Stimulated activated CD4-positive, alpha-beta T cell treated with anti-CD3 and anti-CD28 coated beads, TNF-alpha, amount 100 ng/mL, for 4 hours (primary cell): ENCODE measurements around the gene NECAB3.
"Not testable (repeated sequence)": the region's sequence is repeated elsewhere in the genome, so short reads cannot be mapped to it uniquely, and the experiment has no call there.

Experiments
- DNase-seq, 3 experiments: peaks; one replicate each; pipeline ENCODE4 v3.0.0-alpha.2; 2020; ENCODE audit warnings: low read depth in 3 of 3

Gene NECAB3

DNA sequence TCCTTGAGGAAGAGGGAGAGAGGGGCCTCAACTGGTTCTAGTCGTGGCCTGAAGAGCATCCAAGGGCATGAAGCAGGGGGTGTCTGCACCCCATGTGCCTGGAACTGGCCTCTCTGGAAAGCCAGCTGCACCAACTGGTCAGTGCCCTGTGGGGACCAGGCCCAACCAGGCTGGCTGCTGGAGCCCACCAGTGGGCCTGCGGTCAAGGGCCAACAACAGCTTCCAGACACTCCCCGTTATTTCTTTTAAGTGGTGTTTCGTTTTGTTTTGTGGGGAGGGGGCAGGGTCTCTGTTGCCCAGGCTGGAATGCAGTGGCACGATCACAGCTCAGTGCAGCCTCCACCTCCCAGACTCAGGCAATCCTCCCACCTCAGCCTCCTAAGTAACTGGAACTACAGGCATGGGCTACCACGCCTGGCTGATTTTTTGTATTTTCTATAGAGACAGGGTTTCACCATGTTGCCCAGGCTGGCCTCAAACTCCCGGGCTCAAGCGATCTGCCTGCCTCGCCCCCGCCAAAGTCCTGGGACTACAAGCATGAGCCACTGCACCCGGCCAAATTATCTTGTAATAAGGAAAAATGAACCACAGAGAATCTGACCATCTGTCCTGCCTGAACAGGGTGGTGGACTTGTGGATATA lies 24.0 kb downstream of the NECAB3 start:
- DNase-seq = no peak

GRCh38 chr20:33649201-33649681 lies 25.0 kb downstream of the NECAB3 start:
- DNase-seq = no peak

GRCh38 chr20:33648396-33649004 lies 25.7 kb downstream of the NECAB3 start:
- DNase-seq = no peak

DNA sequence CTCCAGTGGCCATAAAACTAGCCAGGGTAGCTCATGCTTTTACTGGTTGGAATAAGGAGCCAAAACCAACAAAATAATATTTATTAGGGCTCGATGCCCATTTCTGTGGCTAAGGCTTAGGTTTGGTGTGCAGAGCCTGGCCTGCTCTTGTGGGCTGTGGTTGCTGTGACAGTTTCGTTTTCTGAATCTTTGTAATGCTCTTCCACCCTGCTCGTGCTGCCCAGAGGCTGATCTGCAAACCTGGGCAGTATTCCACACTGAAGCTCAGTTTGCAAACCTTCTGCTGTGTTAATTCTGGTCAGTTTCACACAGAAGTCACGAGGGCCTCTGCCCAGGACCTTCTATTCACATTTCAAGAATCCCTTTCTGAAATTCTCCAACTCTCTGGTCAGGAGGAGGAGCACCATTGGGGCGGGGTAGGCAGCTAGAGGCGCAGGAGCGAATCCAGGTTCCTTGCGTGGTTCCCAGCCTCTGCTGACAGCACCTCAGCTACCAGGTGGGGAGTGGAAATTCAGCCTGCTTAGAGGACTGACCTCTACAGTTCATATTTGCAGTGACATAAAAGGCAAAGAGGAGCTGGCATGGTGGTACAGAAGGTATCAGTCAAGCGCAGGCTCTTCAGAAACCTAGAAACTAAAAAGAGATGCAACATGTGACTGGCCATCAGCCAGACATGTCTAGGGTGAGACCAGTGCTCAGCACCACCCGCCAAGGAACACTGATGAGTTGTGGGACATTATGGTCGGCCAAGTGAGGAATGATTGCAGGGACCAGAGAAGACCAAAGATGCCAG lies 26.4 kb downstream of the NECAB3 start:
- DNase-seq = no peak

GRCh38 chr20:33646959-33647602 lies 27.1 kb downstream of the NECAB3 start:
- not testable (repeated sequence) for DNase-seq

DNA sequence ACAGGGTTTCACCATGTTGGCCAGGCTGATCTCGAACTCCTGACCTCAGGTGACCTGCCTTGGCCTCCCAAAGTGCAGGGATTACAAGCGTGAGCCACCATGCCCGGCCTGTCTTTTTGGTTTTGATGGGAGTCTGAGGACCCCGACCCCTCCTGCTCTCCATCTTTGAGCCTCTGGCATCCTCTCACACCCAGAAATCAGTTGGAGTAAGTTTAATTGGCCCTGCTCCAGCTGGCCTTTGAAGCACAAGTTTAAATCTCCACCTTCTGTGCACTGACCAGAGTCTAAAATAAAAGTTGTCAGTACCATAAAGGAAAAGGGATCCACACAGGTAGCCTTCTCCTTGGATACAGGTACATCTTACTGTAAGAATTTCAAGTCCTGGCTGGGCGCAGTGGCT lies 28.0 kb downstream of the NECAB3 start:
- no peak for DNase-seq

- DNase-seq = no peak
These were observed 28.8 kb downstream of the NECAB3 start for GRCh38 chr20:33645396-33645795.

DNA sequence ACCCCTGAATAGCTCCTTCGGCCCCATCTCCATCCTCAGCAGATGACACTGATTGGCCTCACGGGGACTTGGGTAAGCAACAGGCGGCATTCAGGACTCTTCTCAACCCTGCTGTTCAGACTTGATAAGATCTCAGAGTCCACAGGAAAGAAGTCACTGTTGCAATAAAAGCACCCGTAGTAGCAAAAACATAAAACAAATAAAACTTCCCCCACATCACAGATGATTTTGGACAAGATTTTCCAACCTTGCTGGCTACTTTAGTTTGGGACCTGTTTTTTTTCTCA lies 29.2 kb downstream of the NECAB3 start:
- DNase-seq = no peak

GRCh38 chr20:33644313-33645071 lies 29.7 kb downstream of the NECAB3 start:
- no peak for DNase-seq

GRCh38 chr20:33640287-33640686 lies 33.9 kb downstream of the NECAB3 start:
- no peak for DNase-seq

GRCh38 chr20:33636776-33637175 lies 37.5 kb downstream of the NECAB3 start:
- no peak for DNase-seq

DNA sequence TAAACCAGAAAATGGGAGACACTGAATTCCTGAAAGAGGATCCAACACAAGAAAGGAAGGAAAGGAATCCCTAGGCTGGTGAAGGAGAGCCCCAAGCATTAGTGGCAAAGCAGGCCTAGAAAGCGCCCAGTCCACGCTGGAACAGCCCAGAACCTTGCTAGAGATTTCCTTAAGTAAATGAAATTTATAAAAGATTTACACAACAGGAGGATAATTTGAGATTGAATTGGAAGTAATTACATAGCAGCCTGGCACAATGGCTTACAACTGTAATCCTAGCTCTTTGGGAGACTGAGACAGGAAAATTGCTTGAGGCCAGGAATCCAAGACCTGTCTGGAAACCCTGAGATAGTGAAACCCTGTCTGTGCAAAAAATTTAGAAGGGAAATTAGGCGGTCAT lies 38.9 kb downstream of the NECAB3 start:
- no peak for DNase-seq

DNA sequence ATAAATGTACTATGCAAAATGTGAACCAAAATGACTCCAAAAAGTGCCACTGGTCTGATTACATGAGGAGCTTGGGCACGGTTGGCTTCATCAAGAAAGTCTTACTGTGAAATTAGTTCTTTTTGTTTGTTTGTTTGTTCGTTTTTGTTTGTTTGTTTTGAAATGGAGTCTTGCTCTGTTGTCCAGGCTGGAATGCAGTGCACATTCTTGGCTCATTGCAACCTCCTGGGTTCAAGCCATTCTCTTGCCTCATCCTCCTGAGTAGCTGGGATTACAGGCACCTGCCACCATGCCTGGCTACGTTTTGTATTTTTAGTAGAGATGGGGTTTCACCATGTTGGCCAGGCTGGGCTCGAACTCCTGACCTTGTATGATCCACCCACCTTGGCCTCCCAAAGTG lies 42.3 kb downstream of the NECAB3 start:
- DNase-seq = not testable (repeated sequence)

- DNase-seq = no peak
These were observed 43.7 kb downstream of the NECAB3 start for GRCh38 chr20:33630507-33630906.

DNA sequence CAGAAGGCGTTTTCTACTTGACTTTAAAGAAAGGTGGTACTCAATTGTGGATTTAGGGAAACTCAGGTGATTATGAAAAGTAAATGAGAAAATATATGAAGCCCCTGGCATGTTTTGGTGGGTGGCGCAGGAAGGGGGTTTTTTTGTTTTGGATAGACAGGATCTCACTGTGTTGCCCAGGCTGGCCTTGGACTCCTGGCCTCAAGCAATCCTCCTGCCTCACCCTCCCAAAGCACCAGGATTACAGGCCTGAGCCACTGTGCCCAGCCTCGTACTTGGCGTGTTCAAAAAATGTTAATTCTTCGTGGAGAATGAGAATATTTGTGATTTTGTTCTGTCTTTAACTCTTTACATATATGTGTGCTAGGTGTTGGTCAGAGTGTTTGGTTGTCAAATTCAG lies 44.2 kb downstream of the NECAB3 start:
- DNase-seq = no peak

- no peak for DNase-seq
These were observed 44.7 kb downstream of the NECAB3 start for GRCh38 chr20:33629533-33629932.

GRCh38 chr20:33627577-33628216 lies 46.5 kb downstream of the NECAB3 start:
- no peak for DNase-seq

GRCh38 chr20:33626190-33626589 lies 48.0 kb downstream of the NECAB3 start:
- no peak for DNase-seq

DNA sequence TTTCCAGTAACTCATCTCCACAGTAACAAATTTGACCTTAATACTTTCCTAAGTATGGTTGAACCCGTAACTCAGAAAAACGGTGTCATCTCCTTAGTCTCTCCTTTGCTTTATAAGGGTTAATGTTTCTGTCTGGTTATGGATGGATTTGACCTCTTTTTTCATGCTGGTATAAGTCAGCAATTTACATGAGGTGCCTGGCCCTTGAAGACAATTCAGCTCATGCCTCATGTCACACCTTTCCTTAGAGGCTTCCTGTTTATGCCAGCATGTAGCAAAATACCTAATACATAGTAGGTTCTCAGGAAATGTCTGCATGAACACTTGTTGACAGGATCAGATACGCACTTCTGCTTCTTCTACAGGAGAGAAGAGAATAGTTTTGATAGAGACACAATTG lies 49.8 kb downstream of the NECAB3 start:
- no peak for DNase-seq

DNA sequence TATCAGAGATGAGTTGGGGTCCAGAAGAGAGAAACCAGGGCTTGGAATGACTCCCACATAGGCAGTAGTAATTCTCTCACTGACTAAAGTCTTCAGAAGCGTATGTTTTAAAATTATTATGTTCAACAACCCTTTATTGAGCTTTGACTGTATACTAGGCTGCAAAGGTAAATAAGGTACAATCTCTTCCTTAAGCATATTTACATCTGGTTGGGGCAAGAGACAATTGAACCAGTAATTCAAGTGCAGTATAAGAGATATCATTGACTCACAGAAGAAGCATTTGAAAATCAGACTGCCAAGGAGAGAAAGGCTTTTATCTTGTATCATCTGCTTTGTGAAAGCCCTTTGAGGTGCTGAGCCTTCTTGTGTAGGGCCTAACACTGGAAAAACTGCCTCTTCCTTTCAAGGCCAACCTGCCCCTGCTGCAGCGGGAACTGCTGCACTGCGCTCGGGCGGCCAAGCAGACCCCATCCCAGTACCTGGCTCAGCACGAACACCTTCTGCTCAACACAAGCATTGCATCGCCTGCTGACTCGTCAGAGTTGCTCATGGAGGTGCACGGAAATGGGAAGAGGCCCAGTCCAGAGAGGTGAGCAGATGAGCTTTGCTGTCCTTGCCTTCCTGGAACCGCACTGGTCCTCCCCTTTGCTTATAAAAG lies 51.4 kb downstream of the NECAB3 start:
- no peak for DNase-seq
